ENCODE results near the gene LRFN5. TPM values are rescaled to one million over a fixed set of nuclear protein-coding genes. Genes with fewer than 3 reads are reported as not detected.
"Not testable (repeated sequence)": the region's sequence is repeated elsewhere in the genome, so short reads cannot be mapped to it uniquely, and the experiment has no call there.

LRFN5 gene
- total RNA-seq, 1 donor from 2014 or later = not detected

DNA sequence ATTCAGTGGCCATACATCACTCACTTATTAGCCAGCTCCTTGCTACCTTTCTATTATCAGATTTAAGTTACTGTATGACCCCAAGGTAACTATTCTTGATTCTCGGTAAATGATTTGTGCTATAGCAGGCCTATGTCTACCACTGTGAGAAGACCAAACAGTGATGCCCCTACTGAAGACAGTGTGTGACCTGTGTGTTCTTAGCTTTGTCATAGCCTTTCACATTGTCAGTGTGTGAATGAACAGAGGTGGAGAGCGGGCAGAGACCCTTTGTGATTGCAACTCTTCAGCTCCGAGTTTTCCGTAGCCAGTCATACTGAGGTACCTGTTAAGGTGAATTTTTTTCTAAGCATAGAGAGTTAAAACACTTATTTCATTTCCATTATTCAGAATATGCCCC, 294.0 kb downstream of the LRFN5 start:
- no peak for DNase-seq

DNA sequence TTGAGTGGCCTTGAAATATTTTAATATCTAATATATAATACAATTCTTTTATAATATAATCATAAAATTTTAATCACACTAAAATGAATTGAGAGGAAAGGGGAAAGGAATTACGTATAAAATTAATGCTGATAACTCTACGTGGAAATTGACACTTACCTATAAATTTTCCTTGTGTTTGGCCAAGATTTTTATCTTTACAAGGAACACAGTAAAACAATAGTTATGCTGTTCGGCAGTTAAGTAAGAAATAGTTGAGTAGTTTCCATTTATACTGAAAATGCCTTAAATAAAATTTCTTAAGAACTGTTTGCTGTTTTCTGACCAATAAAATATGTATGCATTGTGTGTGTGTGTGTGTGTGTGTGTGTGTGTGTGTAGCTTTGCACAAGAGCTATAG, 294.4 kb downstream of the LRFN5 start:
- no peak for DNase-seq

DNA sequence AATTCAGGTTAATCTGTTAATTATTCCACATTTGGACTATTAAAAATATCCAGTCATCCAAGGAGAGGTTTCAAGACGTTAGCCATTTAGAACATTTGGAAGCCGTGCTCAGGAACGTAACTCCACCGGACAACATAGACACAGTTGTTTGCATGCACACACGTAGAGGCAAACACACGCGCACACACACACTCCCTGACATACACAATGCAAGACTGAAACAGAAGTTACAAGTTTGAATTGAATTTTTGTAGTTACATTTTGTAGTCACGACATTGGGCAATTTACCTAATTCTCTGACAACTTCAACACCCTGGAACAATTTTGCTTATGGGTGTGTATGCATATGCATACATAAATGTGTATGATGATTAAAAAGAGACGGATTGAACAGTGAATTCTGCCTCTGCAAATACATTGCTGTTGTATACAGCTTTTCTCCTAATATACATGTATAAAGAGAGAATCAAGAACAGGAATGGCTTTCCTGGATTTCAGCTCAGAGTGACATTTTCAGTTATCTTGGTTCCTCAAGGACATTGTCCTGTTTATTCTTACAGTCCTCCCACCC, 298.8 kb downstream of the LRFN5 start:
- DNase-seq = no peak

DNA sequence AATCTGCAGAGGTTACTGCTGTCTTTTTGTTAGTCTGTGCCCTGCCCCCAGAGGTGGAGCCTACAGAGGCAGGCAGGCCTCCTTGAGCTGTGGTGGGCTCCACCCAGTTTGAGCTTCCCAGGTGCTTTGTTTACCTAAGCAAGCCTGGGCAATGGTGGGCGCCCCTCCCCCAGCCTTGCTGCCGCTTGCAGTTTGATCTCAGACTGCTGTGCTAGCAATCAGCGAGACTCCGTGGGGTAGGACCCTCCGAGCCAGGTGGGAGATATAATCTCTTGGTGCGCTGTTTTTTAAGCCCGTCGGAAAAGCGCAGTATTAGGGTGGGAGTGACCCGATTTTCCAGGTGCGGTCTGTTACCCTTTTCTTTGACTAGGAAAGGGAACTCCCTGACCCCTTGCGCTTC, 304.5 kb downstream of the LRFN5 start:
- DNase-seq = not testable (repeated sequence)

DNA sequence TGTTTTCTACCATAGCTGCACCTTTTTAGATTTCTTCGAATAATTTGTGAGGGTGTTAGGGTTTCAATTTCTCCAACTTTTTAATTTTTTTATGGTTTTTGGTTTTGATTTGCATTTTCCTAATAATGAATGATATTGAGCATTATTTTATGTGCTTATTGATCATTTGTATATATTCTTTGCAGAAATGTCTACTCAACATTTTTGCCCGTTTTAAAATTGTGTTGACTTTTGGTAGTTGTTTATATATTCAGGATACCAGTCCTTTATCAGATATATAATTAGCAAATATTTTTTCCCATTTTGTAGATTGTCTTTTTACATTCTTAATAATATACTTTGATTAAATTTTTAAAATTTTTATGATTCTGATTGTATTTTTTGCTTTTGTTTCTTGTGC, 306.7 kb downstream of the LRFN5 start:
- no peak for DNase-seq

DNA sequence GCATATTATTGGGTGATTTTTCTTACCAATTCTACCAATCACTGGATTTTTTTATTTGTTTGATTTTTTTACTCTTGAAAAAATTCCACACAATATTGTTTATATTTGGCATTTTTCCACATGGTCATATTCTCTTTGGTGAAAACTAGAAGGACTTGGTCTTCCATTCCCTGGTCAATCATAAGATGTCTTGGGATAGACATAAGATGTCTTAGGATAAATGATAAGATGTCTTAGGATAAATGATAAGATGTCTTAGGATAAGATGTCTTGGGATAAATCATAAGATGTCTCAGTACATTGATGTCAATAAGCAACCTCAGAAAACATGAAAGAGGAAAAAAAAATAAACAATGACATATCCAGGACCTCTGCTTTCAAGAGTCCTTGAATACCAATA, 309.1 kb downstream of the LRFN5 start:
- no peak for DNase-seq

DNA sequence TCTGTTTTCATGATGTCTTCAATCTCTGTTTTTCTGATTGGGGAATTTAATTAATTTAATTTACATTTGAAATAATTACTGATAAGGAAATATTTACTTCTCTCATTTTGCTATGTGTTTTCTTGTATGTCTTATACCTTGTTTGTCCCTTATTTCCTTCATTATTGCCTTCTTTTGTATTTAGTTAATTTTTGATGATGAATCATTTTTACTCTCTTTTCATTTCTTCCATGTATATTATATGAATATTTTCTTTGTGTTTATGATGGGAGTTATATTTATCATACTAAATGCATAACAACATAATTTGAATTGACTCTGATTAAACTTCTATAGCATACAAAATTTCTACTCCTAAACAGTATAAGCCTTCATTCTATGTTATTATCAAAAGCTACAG, 309.6 kb downstream of the LRFN5 start:
- no peak for DNase-seq

DNA sequence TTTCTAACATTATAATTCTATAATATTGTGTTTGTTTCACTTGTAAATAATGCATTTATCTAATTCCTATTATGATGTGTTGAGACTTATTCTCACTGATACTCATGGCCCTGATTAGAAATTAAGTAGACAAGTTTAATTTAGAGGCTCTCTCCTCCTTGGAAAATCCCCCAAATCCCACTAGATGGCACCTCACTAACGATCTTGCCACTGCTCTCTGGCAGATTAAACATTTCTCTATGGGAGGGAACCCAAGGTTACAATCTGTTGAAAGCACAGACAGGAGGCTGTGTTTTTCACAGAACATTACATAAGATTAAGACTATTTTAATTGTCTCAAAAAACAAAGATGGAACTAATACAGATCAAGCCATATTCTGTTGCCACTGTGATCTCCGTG, 318.7 kb downstream of the LRFN5 start:
- no peak for DNase-seq

DNA sequence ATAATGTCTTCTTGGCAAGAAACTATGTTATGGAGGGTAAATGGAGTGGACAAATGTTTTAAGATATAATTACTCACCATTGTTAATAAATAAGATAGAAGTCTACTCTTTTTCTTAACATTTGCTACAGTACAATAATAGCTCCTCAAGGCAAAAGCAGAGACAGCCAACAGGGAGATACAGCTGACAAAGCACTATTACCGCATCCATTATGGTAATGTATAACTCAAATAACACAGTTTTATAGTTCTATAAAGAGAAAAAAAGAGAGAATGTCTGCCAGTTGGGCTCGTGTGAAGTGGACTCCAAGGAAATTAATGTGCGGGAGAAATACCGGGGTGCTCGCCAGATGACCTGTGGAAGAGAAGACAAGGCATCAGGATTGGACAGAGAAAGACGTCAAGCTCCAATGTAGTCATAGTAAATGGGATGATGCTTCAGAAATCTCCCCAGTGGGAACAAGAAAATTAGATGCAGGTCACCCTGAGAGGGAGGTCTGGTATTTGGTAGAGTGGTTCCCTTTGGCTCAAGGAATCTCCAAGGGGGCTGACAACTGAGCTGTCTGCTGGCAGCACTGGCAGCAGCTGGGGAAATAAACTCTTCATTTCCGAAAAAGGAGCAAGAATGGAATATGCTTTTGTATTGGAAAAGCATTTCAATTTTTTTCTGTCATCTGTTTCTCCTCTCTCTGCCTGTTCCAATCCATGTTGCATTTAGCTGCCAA, 343.9 kb downstream of the LRFN5 start:
- DNase-seq = no peak

All from dermis blood vessel endothelial cell (primary cell).